Peyer's patch (tissue), 4 donors: ENCODE results near the gene BRINP2. TPM values are rescaled to one million over a fixed set of nuclear protein-coding genes. Genes with fewer than 3 reads are reported as not detected.

Experiments
- DNase-seq, 3 donors: peaks; one replicate each; pipeline ENCODE4 v3.0.0-alpha.2; 2017 to 2019
- H3K27ac ChIP-seq, 4 donors: fragments of 200-600 bp; sonication (generic); one replicate each; pipeline ENCODE4 v1.5.1; 2016 to 2019
- H3K27me3 ChIP-seq, 2 donors: fragments of 200-600 bp; sonication (generic); one replicate each; pipeline ENCODE4 v1.5.1; 2019
- H3K36me3 ChIP-seq, 3 donors: fragments of 200-600 bp; sonication (generic); one replicate each; pipeline ENCODE4 v1.5.1; 2016 to 2019
- H3K4me1 ChIP-seq, 4 donors: fragments of 200-600 bp; sonication (generic); one replicate each; pipeline ENCODE4 v1.5.1; 2016 to 2019
- H3K4me3 ChIP-seq, 4 donors: fragments of 200-600 bp; sonication (generic); 1 replicate in 3 of 4; 2 replicates in 1 of 4; pipeline ENCODE4 v1.5.1; 2016 to 2019; ENCODE audit warnings: mild to moderate bottlenecking in 1 of 4
- H3K9me3 ChIP-seq, 4 donors: fragments of 200-600 bp; sonication (generic); one replicate each; pipeline ENCODE4 v1.5.1; 2016 to 2019; ENCODE audit warnings: mild to moderate bottlenecking in 1 of 4
- POLR2A ChIP-seq, 2 donors: fragments of 450-650 bp; IDR thresholded peaks; one replicate each; pipeline ENCODE4 v1.5.1; 2017; ENCODE audit warnings: antibody characterized with exemption in 2 of 2, mild to moderate bottlenecking in 2 of 2, moderate library complexity in 2 of 2
- total RNA-seq, 4 donors: library from RNA; depleted of rRNA; stranded (reverse); fragments of >200 nt; gene quantifications; one replicate each; pipeline ENCODE4 v1.1.0, GENCODE V29; 2016
- TF ChIP-seq, protein P1 (sequence below), 6 experiments: fragments of 450-650 bp in 4 of 6; fragments of 200-600 bp in 2 of 6; sonication (generic) in 1 of 6; IDR thresholded peaks; one replicate each; pipeline ENCODE4 v1.5.1; 2017 to 2019; ENCODE audit warnings: antibody characterized with exemption in 6 of 6, mild to moderate bottlenecking in 3 of 6, moderate library complexity in 1 of 6

BRINP2 gene
- total RNA-seq, 4 donors from 2014 or later: not detected

DNA sequence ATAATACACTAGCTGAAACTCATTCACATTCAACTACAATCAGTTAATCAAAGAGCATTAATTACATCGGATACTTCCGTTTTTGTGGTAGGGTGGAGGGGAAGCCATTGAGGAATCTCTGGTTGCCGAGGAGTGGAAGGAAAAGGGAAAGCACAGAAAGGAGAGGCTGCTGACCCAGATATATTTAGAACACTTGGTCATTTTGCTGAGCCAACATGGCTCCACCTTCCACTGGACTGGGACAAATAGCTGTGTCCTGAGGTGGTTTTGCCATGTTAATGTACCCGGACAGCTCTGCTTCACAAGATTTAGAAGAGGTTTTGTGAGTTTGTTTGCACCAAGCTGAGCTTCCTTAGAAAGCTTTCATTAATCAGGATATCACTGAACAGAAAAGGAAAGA lies 32.4 kb upstream of the BRINP2 start:
- no peaks in the 10 kb centered on the region for H3K36me3 ChIP-seq
- H3K27ac ChIP-seq: no peak overlapping the region
- no peak for TF ChIP-seq POLR2A (IDR thresholded peaks at IDR 0.05)
- TF ChIP-seq, protein P1, sequence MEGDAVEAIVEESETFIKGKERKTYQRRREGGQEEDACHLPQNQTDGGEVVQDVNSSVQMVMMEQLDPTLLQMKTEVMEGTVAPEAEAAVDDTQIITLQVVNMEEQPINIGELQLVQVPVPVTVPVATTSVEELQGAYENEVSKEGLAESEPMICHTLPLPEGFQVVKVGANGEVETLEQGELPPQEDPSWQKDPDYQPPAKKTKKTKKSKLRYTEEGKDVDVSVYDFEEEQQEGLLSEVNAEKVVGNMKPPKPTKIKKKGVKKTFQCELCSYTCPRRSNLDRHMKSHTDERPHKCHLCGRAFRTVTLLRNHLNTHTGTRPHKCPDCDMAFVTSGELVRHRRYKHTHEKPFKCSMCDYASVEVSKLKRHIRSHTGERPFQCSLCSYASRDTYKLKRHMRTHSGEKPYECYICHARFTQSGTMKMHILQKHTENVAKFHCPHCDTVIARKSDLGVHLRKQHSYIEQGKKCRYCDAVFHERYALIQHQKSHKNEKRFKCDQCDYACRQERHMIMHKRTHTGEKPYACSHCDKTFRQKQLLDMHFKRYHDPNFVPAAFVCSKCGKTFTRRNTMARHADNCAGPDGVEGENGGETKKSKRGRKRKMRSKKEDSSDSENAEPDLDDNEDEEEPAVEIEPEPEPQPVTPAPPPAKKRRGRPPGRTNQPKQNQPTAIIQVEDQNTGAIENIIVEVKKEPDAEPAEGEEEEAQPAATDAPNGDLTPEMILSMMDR (IDR thresholded peaks at IDR 0.05): no peak
- no peak overlapping the region for H3K4me3 ChIP-seq
- no peak for DNase-seq
- no peaks in the 10 kb centered on the region for H3K4me1 ChIP-seq
- H3K9me3 ChIP-seq: no peaks in the 10 kb centered on the region
- H3K27me3 ChIP-seq: no peaks in the 10 kb centered on the region

DNA sequence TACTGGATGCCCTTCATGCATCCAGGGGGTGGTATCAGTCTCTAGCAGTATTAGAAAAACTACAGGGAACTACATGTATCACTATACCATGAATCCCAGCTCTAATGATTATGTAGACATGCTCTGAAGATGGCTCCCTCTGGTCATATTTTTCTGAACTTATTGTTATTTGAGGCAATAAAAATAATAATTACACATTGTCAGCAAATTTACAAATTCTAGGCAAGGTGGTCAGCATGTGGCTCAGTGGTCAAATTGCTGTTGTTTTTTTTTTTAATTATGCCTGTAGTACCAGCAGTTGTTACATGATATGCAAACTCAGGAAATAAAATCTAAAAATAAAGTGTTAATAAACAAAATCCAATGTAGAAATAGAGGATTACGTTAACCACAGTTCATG lies 28.7 kb upstream of the BRINP2 start:
- H3K27me3 ChIP-seq: no peaks in the 10 kb centered on the region
- H3K4me3 ChIP-seq: no peak overlapping the region
- H3K4me1 ChIP-seq: no peaks in the 10 kb centered on the region
- H3K36me3 ChIP-seq: no peaks in the 10 kb centered on the region
- H3K27ac ChIP-seq: no peak overlapping the region
- no peak for TF ChIP-seq POLR2A (IDR thresholded peaks at IDR 0.05)
- no peaks in the 10 kb centered on the region for H3K9me3 ChIP-seq
- DNase-seq: no peak

DNA sequence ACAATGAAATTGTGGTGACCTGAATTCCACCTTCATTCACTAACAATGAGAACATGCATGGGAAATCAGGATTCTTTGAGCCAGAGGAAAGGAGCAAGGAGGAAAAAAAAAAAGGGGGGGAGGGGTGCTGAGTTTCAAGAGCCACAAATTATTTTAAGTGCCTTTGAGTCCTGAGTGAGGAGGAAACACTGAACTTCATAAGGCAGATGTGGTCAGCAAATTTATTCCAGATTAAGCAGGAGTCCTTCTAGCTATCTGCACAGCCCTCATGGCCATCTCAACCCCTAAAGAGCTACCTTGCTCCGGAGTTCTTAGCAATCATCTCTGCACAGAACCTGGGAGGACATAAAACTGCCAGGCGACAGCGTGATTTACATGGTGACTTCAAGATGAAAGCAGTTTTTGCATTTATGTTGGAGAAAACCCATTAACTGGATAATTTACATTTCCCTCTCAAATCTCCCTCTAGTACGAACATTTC lies 27.9 kb upstream of the BRINP2 start:
- TF ChIP-seq, protein P1 (IDR thresholded peaks at IDR 0.05): no peak
- no peak for TF ChIP-seq POLR2A (IDR thresholded peaks at IDR 0.05)
- DNase-seq: no peak
- no peaks in the 10 kb centered on the region for H3K27me3 ChIP-seq
- no peaks in the 10 kb centered on the region for H3K4me1 ChIP-seq
- no peak overlapping the region for H3K27ac ChIP-seq
- no peaks in the 10 kb centered on the region for H3K9me3 ChIP-seq
- H3K36me3 ChIP-seq: no peaks in the 10 kb centered on the region
- H3K4me3 ChIP-seq: no peak overlapping the region

DNA sequence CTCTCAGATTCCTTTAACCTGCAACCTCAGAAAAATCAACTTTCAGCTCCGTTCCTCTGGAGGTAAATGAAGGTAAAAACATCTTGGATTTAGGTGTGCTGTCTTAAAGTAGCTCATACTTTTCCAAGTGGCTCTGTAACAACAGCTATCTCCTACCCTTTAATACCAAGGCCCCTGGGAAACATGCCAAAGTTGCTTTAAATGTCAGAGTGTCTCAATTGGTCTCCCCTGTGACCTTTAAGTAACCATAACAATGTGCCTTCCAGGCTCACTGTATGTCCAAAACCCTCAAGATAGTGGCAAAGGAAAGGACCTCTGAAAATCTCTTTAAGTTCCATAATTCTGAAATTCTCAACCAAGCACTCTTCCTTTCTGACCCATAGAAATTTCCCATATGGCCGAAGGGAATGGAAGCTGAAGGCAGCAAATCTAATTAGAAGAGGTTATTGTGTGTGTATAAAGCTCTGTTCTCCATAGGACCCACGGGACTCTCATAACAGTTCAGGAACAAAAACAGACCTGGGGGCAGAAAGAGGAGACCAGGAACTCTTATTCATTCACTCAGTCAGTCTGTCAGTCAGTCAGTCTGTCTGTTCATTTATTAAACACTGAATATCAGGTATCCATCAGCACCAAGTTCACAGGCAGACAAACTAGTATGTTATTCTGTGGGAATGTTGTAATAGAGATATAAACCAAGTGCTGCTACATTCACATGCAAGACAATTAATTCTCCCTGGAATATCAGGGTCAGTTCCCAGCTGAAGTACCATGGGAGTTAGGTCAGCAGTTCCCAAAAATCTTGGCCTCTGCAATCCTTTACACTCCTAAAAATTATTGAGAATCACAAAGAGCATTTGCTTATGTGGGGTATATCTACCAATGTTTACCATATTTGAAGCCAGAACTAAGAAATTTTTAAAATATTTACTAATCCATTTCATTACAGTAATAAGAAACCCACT lies 25.4 kb upstream of the BRINP2 start:
- H3K4me3 ChIP-seq: no peak overlapping the region
- no peak for DNase-seq
- TF ChIP-seq POLR2A (IDR thresholded peaks at IDR 0.05): no peak
- TF ChIP-seq, protein P1 (IDR thresholded peaks at IDR 0.05): no peak
- H3K4me1 ChIP-seq: no peaks in the 10 kb centered on the region
- no peak overlapping the region for H3K27ac ChIP-seq
- H3K36me3 ChIP-seq: no peaks in the 10 kb centered on the region
- no peaks in the 10 kb centered on the region for H3K9me3 ChIP-seq
- H3K27me3 ChIP-seq: no peaks in the 10 kb centered on the region

DNA sequence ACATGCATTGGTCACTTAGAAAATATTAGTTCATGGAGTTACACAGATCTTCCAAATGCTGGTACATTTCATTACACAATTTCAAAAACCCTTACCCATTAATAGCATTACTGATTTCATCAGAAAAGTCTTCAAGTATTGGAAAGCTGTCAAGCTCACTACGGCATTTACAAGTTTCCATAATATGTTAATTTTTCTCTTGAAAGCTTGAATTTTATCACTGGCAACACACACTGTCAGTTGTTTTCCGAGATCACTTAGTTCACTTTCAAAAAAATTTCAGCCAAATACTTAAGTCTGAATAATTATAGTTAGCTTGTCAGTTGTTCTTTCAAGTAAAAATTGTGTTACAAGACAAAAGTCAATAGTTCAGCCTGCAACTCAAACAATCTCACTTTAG lies 24.3 kb upstream of the BRINP2 start:
- Histone ChIP-seq H3K27ac (no peak overlapping the region), H3K4me3 (no peak overlapping the region), H3K27me3 (no peaks in the 10 kb centered on the region), H3K36me3 (no peaks in the 10 kb centered on the region), H3K9me3 (no peaks in the 10 kb centered on the region), H3K4me1 (no peaks in the 10 kb centered on the region)
- DNase-seq: no peak
- no peak for TF ChIP-seq POLR2A (IDR thresholded peaks at IDR 0.05)
- TF ChIP-seq, protein P1 (IDR thresholded peaks at IDR 0.05): no peak

DNA sequence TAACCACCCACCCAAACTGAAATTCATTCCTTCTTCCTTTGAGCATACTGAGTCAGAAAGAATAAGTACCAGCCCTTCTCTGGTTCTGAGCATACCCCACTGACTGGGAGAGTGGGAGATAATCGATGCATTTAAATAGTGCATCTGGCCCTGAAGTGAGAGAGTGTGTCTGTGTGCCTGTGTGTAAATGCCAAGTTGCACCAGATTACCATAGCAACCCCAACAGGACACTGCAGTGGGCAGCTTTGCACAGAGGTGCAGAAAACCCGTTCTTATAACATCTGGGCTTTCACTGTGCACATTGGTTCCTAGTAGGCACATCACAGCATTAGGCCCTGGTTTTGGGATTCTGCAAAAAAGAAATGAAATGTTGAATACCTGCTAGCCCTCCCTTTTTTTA lies 8.5 kb upstream of the BRINP2 start:
- peaks cover 0 to 5% of the 10 kb centered on the region in 2 donors for H3K27me3 ChIP-seq
- H3K27ac ChIP-seq: no peak overlapping the region

More for the DNA sequence above, 8.5 kb upstream of the BRINP2 start:
- H3K4me1 ChIP-seq: no peaks in the 10 kb centered on the region
- H3K9me3 ChIP-seq: no peaks in the 10 kb centered on the region
- DNase-seq: no peak
- no peak for TF ChIP-seq POLR2A (IDR thresholded peaks at IDR 0.05)
- TF ChIP-seq, protein P1 (IDR thresholded peaks at IDR 0.05): no peak
- no peak overlapping the region for H3K4me3 ChIP-seq
- H3K36me3 ChIP-seq: no peaks in the 10 kb centered on the region
